H1 (cell line): ENCODE results near the gene GPC1. TPM values are rescaled to one million over a fixed set of nuclear protein-coding genes. Genes with fewer than 3 reads are reported as not detected.

ENCODE experiments used
- E2F6 ChIP-seq: IDR thresholded peaks from 2 replicates; pipeline ENCODE4 v1.6.1; 2012; ENCODE audit warnings: inconsistent platforms
- SIN3A ChIP-seq, 2 experiments: IDR thresholded peaks in 1 of 2; conservative IDR thresholded peaks in 1 of 2; 2 replicates each; pipeline ENCODE4 v1.6.1; 2011 to 2012; ENCODE audit warnings: low read length in 2 of 2, improper control_type of control experiment in 1 of 2, low read depth in 1 of 2, mild to moderate bottlenecking in 1 of 2
- polyA plus RNA-seq, 7 experiments: library from polyadenylated mRNA; depleted of rRNA in 3 of 7; stranded (reverse) in 5 of 7; unstranded in 2 of 7; fragments of >200 nt in 5 of 7; fragments of 200-250 nt in 2 of 7; gene quantifications; 1 replicate in 5 of 7; 2 replicates in 1 of 7; 4 replicates in 1 of 7; pipeline versions ENCODE4 v1.2.1 to v1.2.3, GENCODE V29; 2011 to 2013; ENCODE audit warnings: missing spikeins in 2 of 7, mixed read lengths in 2 of 7
- total RNA-seq: library from RNA; stranded (reverse); fragmentation: NEBNext Ultra II Directional; extraction: Animal tissue kit (Norgen Biotek cat#: 25700); gene quantifications from 2 replicates; pipeline ENCODE4 v1.2.1, GENCODE V29; 2021

GPC1 gene
- total and polyA plus RNA-seq, 2 of the 8 experiments (the other 6 are each of a cell fraction or from before 2014, with no cell fraction given): 21.9 to 28.3 TPM

- TF ChIP-seq E2F6 (no peak), SIN3A (conservative IDR thresholded peaks at IDR 0.05 in 1 of 2, IDR thresholded peaks at IDR 0.05 in 1 of 2; ENCODE audit: low read depth in 1 of 2, low read length in 2 of 2) (no peak)
These were observed 77.4 kb downstream of the GPC1 start (continued) for GRCh38 chr2:240512666-240513535.
